Brain microvascular endothelial cell (primary cell): Measurements from ENCODE around the gene NXPE3.

Source experiments
- DNase-seq: peaks from one replicate; pipeline ENCODE4 v3.0.0-alpha.2; 2020
- H3K27ac ChIP-seq: fragments of 250-450 bp; sonication (Bioruptor Pico); 2 replicates; pipeline ENCODE4 v1.5.1; 2020; ENCODE audit warnings: mild to moderate bottlenecking, moderate library complexity
- H3K27me3 ChIP-seq: fragments of 250-450 bp; sonication (Bioruptor Pico); replicated peaks from 2 replicates; pipeline ENCODE4 v1.5.1; 2020; ENCODE audit warnings: mild to moderate bottlenecking
- H3K36me3 ChIP-seq: fragments of 250-450 bp; sonication (Bioruptor Pico); replicated peaks from 2 replicates; pipeline ENCODE4 v1.5.1; 2020; ENCODE audit warnings: mild to moderate bottlenecking
- H3K4me3 ChIP-seq: 2 replicates; pipeline ENCODE4 v1.5.1; 2011; ENCODE audit warnings: low read depth, mild to moderate bottlenecking, control low read depth, low read length, moderate library complexity
- CTCF ChIP-seq: IDR thresholded peaks from 2 replicates; pipeline ENCODE4 v1.5.1; 2011; ENCODE audit warnings: low read depth, mild to moderate bottlenecking, moderate library complexity, low read length, control low read depth, inconsistent platforms; ENCODE audit errors: missing control alignments
- in situ Hi-C: cut with HindIII; loops from 2 replicates; pipeline ENCODE4 v1.10.0; 2017; ENCODE audit warnings: low sequenced_read_pairs, low pct_ligation_motif_present

NXPE3 gene

GRCh38 chr3:101833446-101833974, 54.5 kb downstream of the NXPE3 start:
- Histone ChIP-seq H3K27ac (no peak overlapping the region), H3K4me3 (no peak overlapping the region), H3K36me3 (no peaks in the 10 kb centered on the region), H3K27me3 (no peaks in the 10 kb centered on the region)
- TF ChIP-seq CTCF, result no peak
- in situ Hi-C loops, result no loop called here
- no peak for DNase-seq

GRCh38 chr3:101835676-101836075, 56.7 kb downstream of the NXPE3 start:
- no peaks in the 10 kb centered on the region for H3K27me3 ChIP-seq
- no peaks in the 10 kb centered on the region for H3K36me3 ChIP-seq
- in situ Hi-C loops, result no loop called here
- no peak for DNase-seq
- no peak overlapping the region for H3K4me3 ChIP-seq
- TF ChIP-seq CTCF, result no peak
- no peak overlapping the region for H3K27ac ChIP-seq

GRCh38 chr3:101836160-101836559, 57.1 kb downstream of the NXPE3 start:
- Histone ChIP-seq H3K4me3 (no peak overlapping the region), H3K27me3 (no peaks in the 10 kb centered on the region), H3K36me3 (no peaks in the 10 kb centered on the region), H3K27ac (no peak overlapping the region)
- TF ChIP-seq CTCF, result no peak
- no peak for DNase-seq
- in situ Hi-C loops, result no loop called here

GRCh38 chr3:101836652-101837598, 57.9 kb downstream of the NXPE3 start:
- Histone ChIP-seq H3K27me3 (no peaks in the 10 kb centered on the region), H3K36me3 (no peaks in the 10 kb centered on the region), H3K4me3 (no peak overlapping the region), H3K27ac (no peak overlapping the region)
- no peak for DNase-seq
- no peak for TF ChIP-seq CTCF
- in situ Hi-C loops, result no loop called here

- no peak for DNase-seq
- no peaks in the 10 kb centered on the region for H3K27me3 ChIP-seq
- TF ChIP-seq CTCF, result no peak
- no peak overlapping the region for H3K27ac ChIP-seq
- in situ Hi-C loops, result no loop called here
- no peaks in the 10 kb centered on the region for H3K36me3 ChIP-seq
- H3K4me3 ChIP-seq, result no peak overlapping the region
These were observed 59.7 kb downstream of the NXPE3 start for GRCh38 chr3:101838691-101839090.

- in situ Hi-C loops, result no loop called here
- Histone ChIP-seq H3K4me3 (no peak overlapping the region), H3K27ac (no peak overlapping the region), H3K27me3 (no peaks in the 10 kb centered on the region), H3K36me3 (no peaks in the 10 kb centered on the region)
- no peak for TF ChIP-seq CTCF
- no peak for DNase-seq
These were observed 61.1 kb downstream of the NXPE3 start for GRCh38 chr3:101840066-101840465.
